Measurements from ENCODE around the gene CMKLR1.

- TF ChIP-seq CTCF (IDR thresholded peaks at IDR 0.05) (no peak), EP300 (IDR thresholded peaks at IDR 0.05) (no peak)
Observed at GRCh38 chr12:108309674-108310312, 29.3 kb downstream of the CMKLR1 start.
